T-helper 1 cell treated with Interleukin-12 subunit alpha and Interleukin-12 subunit beta and Interleukin-4 antibody, amounts not matched to agents 30 ng/mL and 1 ng/mL, for 36 hours (primary cell): Measurements from ENCODE around the gene KDELR3. TPM values are rescaled to one million over a fixed set of nuclear protein-coding genes. Genes with fewer than 3 reads are reported as not detected.

ENCODE experiments used
- intact Hi-C: fragments of 100-400 bp; cut with micrococcal nuclease; formaldehyde crosslinking; loops from one replicate; pipeline ENCODE4 v1.15.1; 2024
- total RNA-seq: library from RNA; stranded (reverse); gene quantifications from 2 replicates; pipeline ENCODE4 v1.2.3, GENCODE V29; 2022

KDELR3 gene
- total RNA-seq, 1 donor from 2014 or later = 0.98 TPM

GRCh38 chr22:38437416-38437815, 30.5 kb upstream of the KDELR3 start:
- intact Hi-C loops = no loop called here

GRCh38 chr22:38440747-38441350, 27.0 kb upstream of the KDELR3 start:
- intact Hi-C loops = no loop called here

- intact Hi-C loops = no loop called here
Measured at GRCh38 chr22:38441620-38442287, 26.1 kb upstream of the KDELR3 start.

- intact Hi-C loops = no loop called here
Measured at GRCh38 chr22:38442967-38443627, 24.8 kb upstream of the KDELR3 start.

- intact Hi-C loops = no loop called here
Measured at GRCh38 chr22:38443628-38444521, 24.0 kb upstream of the KDELR3 start.

GRCh38 chr22:38444783-38445182, 23.1 kb upstream of the KDELR3 start:
- intact Hi-C loops = no loop called here

GRCh38 chr22:38446018-38446601, 21.8 kb upstream of the KDELR3 start:
- intact Hi-C loops = no loop called here

- intact Hi-C loops = no loop called here
Measured at GRCh38 chr22:38448945-38449745, 18.8 kb upstream of the KDELR3 start.

GRCh38 chr22:38449776-38450175, 18.1 kb upstream of the KDELR3 start:
- intact Hi-C loops = no loop called here

GRCh38 chr22:38450234-38450797, 17.6 kb upstream of the KDELR3 start:
- intact Hi-C loops = no loop called here

- intact Hi-C loops = no loop called here
Measured at GRCh38 chr22:38451404-38451803, 16.5 kb upstream of the KDELR3 start.

GRCh38 chr22:38451864-38452263, 16.0 kb upstream of the KDELR3 start:
- intact Hi-C loops = no loop called here

- intact Hi-C loops = no loop called here
Measured at GRCh38 chr22:38452373-38453065, 15.4 kb upstream of the KDELR3 start.

- intact Hi-C loops = no loop called here
Measured at GRCh38 chr22:38453066-38453672, 14.7 kb upstream of the KDELR3 start.

- intact Hi-C loops = no loop called here
Measured at GRCh38 chr22:38453996-38454352, 13.9 kb upstream of the KDELR3 start.

- intact Hi-C loops = no loop called here
Measured at GRCh38 chr22:38454353-38455075, 13.4 kb upstream of the KDELR3 start.

- intact Hi-C loops = no loop called here
Measured at GRCh38 chr22:38455076-38455529, 12.8 kb upstream of the KDELR3 start, which contains the start of gene KCNJ4. Gene KCNJ4, minus strand, starts transcription at chr22:38455199. Its CDS starts 27,067 bp downstream, at chr22:38428132.

- intact Hi-C loops = no loop called here
Measured at GRCh38 chr22:38455530-38456271, 12.2 kb upstream of the KDELR3 start.
